GM12864 (cell line): ENCODE measurements around the gene HMGCR.
"Not testable (repeated sequence)": the region's sequence is repeated elsewhere in the genome, so short reads cannot be mapped to it uniquely, and the experiment has no call there.

Experiments
- DNase-seq: peaks from one replicate; pipeline ENCODE4 v3.0.0-alpha.2; 2011; ENCODE audit warnings: low read depth
- H3K4me3 ChIP-seq: 2 replicates; pipeline ENCODE4 v1.5.1; 2011; ENCODE audit warnings: mild to moderate bottlenecking, low read depth, low read length, control low read depth
- TF ChIP-seq, protein P1 (sequence below): IDR thresholded peaks from 2 replicates; pipeline ENCODE4 v1.5.1; 2011; ENCODE audit warnings: low read depth, mild to moderate bottlenecking, moderate library complexity, low read length, control low read depth, inconsistent platforms; ENCODE audit errors: missing control alignments

The HMGCR gene

DNA sequence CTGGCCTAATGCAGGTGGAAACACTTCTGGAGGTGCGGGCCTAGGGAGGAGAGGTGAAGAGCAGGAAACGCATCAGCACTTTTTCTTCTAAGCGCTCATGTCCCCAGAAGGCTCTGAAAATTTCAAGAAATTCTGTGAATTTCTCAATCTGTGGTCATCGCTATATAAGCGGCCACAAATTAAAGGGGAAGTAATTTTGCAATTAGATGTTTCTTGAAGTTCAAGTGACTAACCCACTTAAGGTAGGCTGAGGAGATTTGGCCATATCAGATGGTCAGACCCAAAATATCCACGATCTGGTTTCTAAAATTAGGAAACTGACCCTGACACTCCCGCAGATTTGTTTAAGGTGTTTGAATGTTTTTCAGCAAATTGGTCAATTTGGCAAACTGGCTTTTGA lies 16.6 kb upstream of the HMGCR start:
- no peak overlapping the region for H3K4me3 ChIP-seq
- no peak for DNase-seq
- TF ChIP-seq, protein P1, sequence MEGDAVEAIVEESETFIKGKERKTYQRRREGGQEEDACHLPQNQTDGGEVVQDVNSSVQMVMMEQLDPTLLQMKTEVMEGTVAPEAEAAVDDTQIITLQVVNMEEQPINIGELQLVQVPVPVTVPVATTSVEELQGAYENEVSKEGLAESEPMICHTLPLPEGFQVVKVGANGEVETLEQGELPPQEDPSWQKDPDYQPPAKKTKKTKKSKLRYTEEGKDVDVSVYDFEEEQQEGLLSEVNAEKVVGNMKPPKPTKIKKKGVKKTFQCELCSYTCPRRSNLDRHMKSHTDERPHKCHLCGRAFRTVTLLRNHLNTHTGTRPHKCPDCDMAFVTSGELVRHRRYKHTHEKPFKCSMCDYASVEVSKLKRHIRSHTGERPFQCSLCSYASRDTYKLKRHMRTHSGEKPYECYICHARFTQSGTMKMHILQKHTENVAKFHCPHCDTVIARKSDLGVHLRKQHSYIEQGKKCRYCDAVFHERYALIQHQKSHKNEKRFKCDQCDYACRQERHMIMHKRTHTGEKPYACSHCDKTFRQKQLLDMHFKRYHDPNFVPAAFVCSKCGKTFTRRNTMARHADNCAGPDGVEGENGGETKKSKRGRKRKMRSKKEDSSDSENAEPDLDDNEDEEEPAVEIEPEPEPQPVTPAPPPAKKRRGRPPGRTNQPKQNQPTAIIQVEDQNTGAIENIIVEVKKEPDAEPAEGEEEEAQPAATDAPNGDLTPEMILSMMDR = no peak

GRCh38 chr5:75322066-75322465 lies 15.0 kb upstream of the HMGCR start:
- H3K4me3 ChIP-seq = no peak overlapping the region
- no peak for DNase-seq
- TF ChIP-seq, protein P1 = no peak

- TF ChIP-seq, protein P1 = no peak
- no peak overlapping the region for H3K4me3 ChIP-seq
- DNase-seq = no peak
Measured at GRCh38 chr5:75324791-75325190, 12.2 kb upstream of the HMGCR start.

GRCh38 chr5:75325242-75325641 lies 11.8 kb upstream of the HMGCR start:
- no peak for DNase-seq
- TF ChIP-seq, protein P1 = no peak
- H3K4me3 ChIP-seq = no peak overlapping the region

DNA sequence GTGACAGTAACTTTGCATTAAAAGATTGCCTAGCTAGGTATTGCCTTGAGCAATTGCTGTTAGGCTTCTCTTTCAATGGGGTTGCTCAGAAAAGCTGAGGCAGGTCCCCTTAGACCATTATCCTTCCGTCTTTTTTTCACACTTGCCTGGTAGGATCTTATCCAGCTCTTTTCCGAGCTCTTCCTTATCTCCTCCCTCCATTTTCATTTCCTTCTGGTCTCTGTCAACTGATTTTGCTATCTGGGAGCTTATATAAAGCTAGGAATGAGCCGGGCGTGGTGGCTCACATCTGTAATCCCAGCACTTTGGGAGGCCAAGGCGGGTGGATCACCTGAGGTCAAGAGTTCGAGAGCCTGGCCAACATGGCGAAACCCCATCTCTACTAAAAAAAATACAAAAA lies 6.6 kb upstream of the HMGCR start:
- no peak for DNase-seq
- no peak overlapping the region for H3K4me3 ChIP-seq
- TF ChIP-seq, protein P1 = no peak

GRCh38 chr5:75331095-75332090 lies 5.6 kb upstream of the HMGCR start:
- no peak for DNase-seq
- H3K4me3 ChIP-seq = no peak overlapping the region
- TF ChIP-seq, protein P1 = peak; percentile 43

- not testable (repeated sequence) for H3K4me3 ChIP-seq, DNase-seq
Measured at GRCh38 chr5:75333759-75334158, 3.3 kb upstream of the HMGCR start.

- not testable (repeated sequence) for DNase-seq, H3K4me3 ChIP-seq
Measured at GRCh38 chr5:75334413-75334812, 2.6 kb upstream of the HMGCR start.
